Right atrium auricular region (tissue), 2 donors: ENCODE results near the gene ADRM1. TPM values are rescaled to one million over a fixed set of nuclear protein-coding genes. Genes with fewer than 3 reads are reported as not detected.

Experiments used
- DNase-seq: peaks from one replicate; pipeline ENCODE4 v3.0.0-alpha.2; 2019; ENCODE audit warnings: low spot score
- H3K27ac ChIP-seq, 2 donors: fragments of 200-600 bp; sonication (generic); 1 replicate in 1 of 2; 2 replicates in 1 of 2; pipeline ENCODE4 v1.5.1; 2016 to 2019
- H3K27me3 ChIP-seq, 2 donors: fragments of 200-600 bp; sonication (generic); one replicate each; pipeline versions ENCODE4 v1.5.1 to v1.6.0; 2017 to 2019
- H3K36me3 ChIP-seq: fragments of 200-600 bp; sonication (generic); one replicate; pipeline ENCODE4 v1.5.1; 2016
- H3K4me1 ChIP-seq, 2 donors: fragments of 200-600 bp; sonication (generic); one replicate each; pipeline versions ENCODE4 v1.5.1 to v1.6.0; 2017 to 2019
- H3K4me3 ChIP-seq, 2 donors: fragments of 200-600 bp; sonication (generic); 1 replicate in 1 of 2; 2 replicates in 1 of 2; pipeline ENCODE4 v1.5.1; 2017 to 2019; ENCODE audit warnings: mild to moderate bottlenecking in 1 of 2, moderate library complexity in 1 of 2
- H3K9me3 ChIP-seq, 2 donors: fragments of 200-600 bp; sonication (generic); one replicate each; pipeline ENCODE4 v1.5.1; 2019
- CTCF ChIP-seq, 2 donors: fragments of 200-600 bp; sonication (generic); IDR thresholded peaks; one replicate each; pipeline ENCODE4 v1.5.1; 2019; ENCODE audit warnings: antibody characterized with exemption in 2 of 2
- total RNA-seq, 2 donors: library from RNA; depleted of rRNA; stranded (reverse); fragments of >200 nt; gene quantifications; one replicate each; pipeline ENCODE4 v1.1.0, GENCODE V29; 2016

The ADRM1 gene
- total RNA-seq, 2 donors from 2014 or later = 95.9 to 128 TPM

DNA sequence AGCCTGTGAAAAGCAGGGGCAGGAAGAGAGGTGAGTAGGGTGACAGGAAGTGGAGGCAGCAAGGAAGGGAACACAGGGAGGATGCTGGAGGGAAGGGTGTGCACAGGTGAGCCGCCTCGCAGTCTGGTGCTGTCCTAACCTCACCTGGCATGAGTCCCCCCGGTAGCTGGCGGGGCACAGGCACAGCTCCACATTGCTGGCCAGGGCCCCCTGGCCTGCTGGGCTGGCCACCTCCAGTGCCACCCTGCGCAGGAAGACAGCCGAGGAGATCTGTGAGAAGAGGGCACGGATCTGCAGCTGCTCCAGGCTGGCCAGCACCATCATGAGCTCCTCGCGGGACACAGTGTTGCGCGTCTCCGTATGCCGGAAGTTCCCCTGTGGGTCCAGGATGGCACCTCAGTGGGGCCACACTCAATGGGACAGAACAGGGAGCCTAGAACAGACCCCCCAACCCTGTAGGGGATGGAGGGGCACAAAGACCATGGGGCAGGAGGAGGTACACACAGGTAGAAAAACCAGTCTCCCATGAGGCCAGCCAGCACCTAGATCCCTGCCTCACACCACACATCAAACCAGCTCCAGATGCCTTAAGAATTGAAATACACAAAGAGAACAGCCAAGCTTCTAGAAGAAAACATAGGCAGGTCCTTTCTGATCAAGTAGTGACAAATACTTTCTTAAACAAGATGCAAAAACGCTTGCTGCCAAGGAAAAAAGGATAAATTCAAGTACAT lies 22.5 kb downstream of the ADRM1 start:
- no peak for DNase-seq
- Histone ChIP-seq H3K36me3 (peaks cover 75% of the 10 kb centered on the region), H3K4me1 (no peaks in the 10 kb centered on the region)

GRCh38 chr20:62326559-62326958 lies 23.8 kb downstream of the ADRM1 start:
- no peaks in the 10 kb centered on the region for H3K4me1 ChIP-seq
- H3K9me3 ChIP-seq = no peaks in the 10 kb centered on the region
- TF ChIP-seq CTCF (IDR thresholded peaks at IDR 0.05) = no peak
- no peak overlapping the region for H3K27ac ChIP-seq
- no peak overlapping the region for H3K4me3 ChIP-seq
- H3K27me3 ChIP-seq = no peaks in the 10 kb centered on the region
- DNase-seq = no peak
- H3K36me3 ChIP-seq = peaks cover 80% of the 10 kb centered on the region

More for the DNA sequence above, 22.5 kb downstream of the ADRM1 start:
- H3K27me3 ChIP-seq = no peaks in the 10 kb centered on the region
- no peak overlapping the region for H3K27ac ChIP-seq
- no peak overlapping the region for H3K4me3 ChIP-seq
- no peaks in the 10 kb centered on the region for H3K9me3 ChIP-seq
- no peak for TF ChIP-seq CTCF (IDR thresholded peaks at IDR 0.05)

DNA sequence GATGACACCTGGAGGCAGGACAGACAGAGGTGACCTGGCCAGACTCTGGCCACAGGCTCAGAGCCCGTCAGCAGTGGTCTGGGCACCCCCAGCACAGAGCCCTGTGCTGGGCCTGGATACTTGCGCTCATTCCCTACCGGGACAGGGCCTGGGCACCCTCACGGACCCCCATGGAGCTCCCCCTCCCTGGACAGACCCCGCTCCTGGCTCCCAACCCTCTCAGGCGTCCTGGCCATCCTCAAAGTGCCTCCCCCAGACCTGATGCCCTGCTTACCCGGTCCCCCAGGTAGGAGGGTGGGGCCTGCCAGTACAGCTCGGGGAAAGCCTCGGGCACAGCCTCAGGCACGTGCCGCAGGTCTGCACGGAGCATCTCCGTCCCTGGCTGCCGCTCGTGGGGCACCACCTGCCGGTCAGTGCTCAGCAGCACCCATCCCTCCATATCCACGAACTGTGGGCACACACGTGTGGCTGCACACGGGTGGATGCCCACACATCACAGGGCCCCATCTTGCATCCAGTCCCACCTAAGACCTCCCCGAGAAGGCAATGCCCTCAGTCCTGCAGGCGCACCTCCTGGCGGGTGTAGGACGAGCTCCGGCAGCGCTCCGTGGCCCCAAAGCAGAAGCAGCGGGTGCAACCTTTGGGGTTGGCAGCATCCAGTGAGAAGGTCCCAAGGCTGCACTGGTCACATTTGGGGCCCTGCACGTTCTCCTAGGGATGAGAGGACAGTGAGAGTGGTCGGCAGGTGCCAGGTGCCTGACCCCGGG lies 24.3 kb downstream of the ADRM1 start:
- Histone ChIP-seq H3K36me3 (peaks cover 86% of the 10 kb centered on the region), H3K9me3 (no peaks in the 10 kb centered on the region), H3K4me3 (no peak overlapping the region), H3K4me1 (no peaks in the 10 kb centered on the region), H3K27me3 (no peaks in the 10 kb centered on the region), H3K27ac (no peak overlapping the region)
- no peak for DNase-seq
- TF ChIP-seq CTCF (IDR thresholded peaks at IDR 0.05) = no peak

GRCh38 chr20:62327726-62328495 lies 25.1 kb downstream of the ADRM1 start:
- no peak for DNase-seq
- H3K27ac ChIP-seq = no peak overlapping the region
- TF ChIP-seq CTCF (IDR thresholded peaks at IDR 0.05) = no peak
- H3K4me1 ChIP-seq = no peaks in the 10 kb centered on the region
- H3K27me3 ChIP-seq = no peaks in the 10 kb centered on the region
- peaks cover 94% of the 10 kb centered on the region for H3K36me3 ChIP-seq
- H3K4me3 ChIP-seq = no peak overlapping the region
- H3K9me3 ChIP-seq = no peaks in the 10 kb centered on the region

- H3K27me3 ChIP-seq = no peaks in the 10 kb centered on the region
- DNase-seq = no peak
- H3K9me3 ChIP-seq = no peaks in the 10 kb centered on the region
- TF ChIP-seq CTCF (IDR thresholded peaks at IDR 0.05) = no peak
- no peak overlapping the region for H3K4me3 ChIP-seq
- H3K36me3 ChIP-seq = peaks cover 96% of the 10 kb centered on the region
- no peaks in the 10 kb centered on the region for H3K4me1 ChIP-seq
- no peak overlapping the region for H3K27ac ChIP-seq
Measured at GRCh38 chr20:62328684-62329388, 26.0 kb downstream of the ADRM1 start.
